Medulla oblongata (tissue), 1 donor: Measurements from ENCODE around the gene BCL3.

Experiments used
- DNase-seq: peaks from one replicate; pipeline ENCODE4 v3.0.0-alpha.2; 2015; ENCODE audit errors: extremely low spot score

The BCL3 gene

DNA sequence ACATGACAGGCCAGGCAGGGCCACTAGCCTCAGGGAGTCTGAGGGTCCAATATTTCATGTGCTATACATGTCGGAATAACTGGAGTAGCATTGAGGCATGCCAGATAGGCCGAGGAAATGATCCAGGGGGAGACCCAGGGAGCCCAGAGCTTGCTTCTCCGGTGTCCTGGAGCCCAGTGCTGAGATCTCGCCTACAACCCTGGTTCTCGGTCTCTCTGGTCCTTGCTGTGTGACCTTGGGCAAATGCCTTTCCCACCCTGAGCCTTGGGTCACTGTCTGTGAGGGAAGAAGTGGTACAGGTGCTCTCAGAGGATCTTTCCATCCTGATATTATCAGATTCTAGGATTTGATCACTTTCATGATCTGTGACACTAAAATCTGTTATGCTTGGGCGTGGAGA lies 40.5 kb downstream of the BCL3 start:
- DNase-seq, result no peak

DNA sequence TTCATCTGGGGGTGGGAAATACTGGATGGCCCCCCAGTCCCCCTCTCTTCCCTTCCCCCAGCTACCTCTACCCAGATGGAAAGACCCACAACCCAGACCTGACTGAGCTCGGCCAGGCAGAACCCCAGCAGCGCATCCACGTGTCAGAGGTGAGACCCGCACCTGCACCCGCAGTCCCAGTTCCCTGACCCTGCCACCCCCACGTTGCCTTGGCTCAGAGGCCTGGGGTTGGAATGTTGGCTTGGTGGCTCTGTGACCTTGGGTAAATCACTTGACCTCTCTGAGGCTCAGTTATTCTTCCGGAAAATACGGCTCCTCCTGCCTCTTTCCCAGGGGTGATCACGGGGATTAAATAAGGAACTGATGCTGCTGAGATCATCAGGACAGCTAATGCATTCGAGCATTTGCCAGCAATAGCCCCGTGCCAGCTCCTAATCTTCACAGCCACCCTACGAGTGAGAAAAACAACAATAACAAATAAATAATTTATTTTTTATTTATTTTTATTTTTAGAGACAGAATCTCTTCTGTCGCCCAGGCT lies 41.5 kb downstream of the BCL3 start:
- no peak for DNase-seq

DNA sequence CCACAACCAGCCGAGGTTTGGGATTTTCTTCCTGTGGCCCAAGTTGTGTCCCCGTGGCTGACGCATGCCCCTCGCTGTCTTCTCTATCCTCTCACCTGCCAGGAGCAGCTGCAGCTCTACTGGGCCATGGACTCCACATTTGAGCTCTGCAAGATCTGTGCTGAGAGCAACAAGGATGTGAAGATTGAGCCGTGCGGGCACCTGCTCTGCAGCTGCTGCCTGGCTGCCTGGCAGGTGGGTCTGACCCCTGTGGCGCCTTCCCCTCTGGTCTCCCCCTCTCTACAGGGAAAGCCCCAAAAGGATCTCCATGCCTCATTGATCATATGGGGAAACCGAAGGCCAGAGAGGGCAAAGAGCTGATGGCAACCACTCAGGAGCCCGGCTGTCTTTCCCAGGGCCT lies 43.8 kb downstream of the BCL3 start:
- no peak for DNase-seq

DNA sequence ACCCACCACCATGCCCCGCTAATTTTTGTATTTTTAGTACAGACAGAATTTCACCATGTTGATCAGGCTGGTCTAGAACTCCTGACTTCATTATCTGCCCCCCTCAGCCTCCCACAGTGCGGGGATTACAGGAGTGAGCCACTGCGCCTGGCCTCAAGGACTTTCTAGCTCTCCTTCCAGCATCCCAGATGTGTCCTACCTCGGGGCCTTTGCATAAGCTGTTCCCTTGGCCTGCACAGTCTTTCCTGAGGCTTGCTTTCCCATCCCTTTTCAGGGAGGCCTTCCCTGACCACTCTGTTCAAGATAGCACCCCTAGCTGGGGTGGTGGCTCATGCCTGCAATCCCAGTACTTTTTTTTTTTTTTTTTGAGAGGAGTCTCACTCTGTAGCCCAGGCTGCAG lies 46.1 kb downstream of the BCL3 start:
- no peak for DNase-seq

DNA sequence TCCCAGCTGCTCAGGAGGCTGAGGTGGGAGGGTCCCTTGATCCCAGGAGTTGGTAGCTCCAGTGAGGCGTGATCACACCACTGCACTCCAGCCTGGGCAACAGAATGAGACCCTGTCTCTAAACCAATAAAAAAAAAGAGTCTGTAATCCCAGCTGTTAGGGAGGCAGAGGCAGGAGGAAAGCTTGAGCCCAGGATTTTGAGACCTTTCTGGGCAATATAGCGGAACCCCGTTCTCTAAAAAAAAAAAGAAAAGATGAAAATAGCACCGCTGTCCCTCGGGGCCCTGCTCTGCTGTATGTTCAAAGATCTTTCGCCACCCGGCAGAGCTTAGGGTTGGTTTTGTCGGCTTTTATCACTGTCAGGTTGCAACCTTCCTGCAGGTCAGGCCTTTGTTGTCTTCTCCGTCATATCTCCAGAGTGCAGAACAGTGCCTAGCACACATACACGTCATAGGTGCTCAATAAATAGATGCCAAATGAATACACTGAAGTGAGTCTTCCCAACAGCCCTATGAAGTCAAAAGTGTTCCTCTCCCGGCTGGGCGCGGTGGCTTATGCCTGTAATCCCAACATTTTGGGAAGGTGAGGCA lies 47.0 kb downstream of the BCL3 start:
- DNase-seq, result no peak

DNA sequence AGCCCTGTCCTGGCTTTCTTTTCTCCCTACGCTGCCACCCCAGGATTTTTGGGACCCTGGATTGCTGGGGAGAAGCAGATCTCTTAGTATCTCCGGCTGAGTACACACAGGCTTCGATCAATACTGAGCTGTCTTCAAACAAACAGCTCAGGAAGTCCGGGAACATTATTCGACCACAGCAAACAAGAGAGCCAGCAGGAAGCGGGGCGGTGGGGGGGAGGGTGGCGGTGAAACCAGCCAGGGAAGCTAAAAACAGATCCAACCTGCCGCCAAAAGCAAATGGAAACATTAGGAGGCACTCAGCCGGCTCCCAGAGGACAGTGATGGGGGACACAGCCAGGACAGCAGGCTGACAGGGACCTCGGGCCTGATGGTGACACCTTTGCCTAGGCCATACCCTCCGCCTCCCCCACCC lies 48.2 kb downstream of the BCL3 start:
- no peak for DNase-seq

DNA sequence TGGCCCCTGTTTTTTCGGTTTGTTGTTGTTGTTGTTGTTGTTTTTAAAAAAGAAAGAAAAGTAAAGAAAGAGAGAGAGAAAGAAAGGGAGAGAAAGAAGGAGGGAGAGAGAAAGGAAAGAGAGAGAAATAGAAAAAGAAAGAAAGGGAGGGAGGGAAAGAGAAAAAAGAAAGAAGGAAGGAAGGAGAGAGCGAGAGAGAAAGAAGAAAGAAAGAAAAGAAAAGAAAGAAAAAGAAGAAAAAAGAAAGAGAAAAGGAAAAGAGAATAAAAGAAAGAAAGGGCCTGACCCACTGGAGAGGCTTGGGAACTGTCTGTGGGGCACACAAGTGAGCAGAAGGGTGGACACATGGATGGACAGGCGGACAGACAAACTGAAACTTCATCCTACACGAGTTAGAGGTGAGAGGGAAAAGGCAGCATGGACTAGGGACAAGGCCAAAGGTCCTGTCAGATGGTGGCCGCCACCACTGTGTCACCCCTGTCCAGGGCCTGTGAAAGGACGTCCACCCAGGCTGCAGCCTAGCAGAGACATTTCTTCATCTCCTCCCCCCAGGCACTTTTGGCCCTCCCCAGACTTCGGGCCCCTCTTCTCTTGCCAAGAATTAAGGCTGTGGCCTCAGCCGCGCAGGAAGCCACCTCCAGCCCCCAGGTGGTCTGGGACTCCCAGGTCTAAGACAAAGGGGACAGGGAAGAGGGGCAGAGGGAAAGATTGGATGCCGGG lies 51.3 kb downstream of the BCL3 start:
- DNase-seq, result no peak

DNA sequence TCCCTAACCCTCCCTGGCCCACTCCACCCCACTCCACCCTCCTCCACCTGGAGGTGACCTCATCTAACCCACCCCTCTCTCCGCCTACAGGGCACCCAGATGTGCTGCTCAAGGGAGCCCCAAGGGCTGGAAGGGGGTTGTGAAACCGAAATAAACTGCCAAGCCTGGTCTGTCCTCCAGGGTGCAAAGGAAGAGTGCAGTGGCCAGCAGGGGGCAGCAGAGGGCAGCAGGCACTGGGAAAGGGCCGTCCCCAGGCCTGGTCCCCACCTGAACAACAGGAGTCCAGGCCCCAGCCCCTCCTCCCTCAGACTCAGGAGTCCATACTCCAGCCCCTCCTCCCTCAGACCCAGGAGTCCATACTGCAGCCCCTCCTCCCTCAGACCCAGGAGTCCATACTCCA lies 52.0 kb downstream of the BCL3 start:
- DNase-seq, result peak; percentile 64

DNA sequence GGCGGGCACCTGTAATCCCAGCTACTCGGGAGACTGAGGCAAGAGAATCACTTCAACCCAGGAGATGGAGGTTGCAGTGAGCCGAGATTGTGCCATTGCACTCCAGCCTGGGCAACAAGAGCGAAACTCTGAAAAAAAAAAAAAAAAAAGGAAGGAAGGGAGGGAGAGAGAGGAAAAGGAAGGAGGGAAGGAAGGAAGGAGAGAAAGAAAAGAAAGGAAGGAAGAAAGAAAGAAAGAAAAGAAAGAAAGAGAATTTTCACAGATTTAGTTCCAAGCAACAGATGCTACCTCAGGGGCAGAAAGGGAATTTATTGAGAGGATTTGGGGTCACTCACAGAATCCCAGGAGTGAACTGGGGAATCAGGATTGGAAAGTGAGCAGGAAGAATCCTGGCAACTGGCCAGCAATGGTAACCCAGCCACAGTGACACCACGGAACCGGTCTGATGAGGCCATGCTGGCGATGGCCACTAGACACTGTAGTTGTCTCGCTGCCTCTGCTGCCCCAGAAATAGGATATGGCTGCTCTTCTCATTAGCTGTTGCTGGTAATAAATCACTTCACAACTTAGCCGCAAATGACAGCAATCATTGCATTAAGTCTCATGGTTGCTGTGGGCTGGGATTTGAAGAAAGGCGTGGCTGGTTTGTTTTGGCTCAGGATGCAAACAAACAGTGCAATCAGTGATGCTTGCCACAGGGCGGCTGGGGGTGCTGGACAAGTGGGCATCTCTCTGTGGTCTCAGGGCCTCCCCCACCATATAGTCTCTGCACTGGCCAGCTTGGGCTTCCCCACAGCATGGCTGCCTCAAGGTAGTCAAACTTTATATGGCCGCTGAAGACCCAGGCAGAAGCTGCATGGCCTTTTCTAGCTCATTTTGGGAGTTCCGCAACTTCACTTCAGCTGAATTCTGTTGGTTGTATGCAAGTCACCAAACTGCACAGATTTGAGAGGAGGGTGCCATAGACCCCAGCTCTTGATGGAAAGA lies 55.2 kb downstream of the BCL3 start:
- DNase-seq, result no peak

DNA sequence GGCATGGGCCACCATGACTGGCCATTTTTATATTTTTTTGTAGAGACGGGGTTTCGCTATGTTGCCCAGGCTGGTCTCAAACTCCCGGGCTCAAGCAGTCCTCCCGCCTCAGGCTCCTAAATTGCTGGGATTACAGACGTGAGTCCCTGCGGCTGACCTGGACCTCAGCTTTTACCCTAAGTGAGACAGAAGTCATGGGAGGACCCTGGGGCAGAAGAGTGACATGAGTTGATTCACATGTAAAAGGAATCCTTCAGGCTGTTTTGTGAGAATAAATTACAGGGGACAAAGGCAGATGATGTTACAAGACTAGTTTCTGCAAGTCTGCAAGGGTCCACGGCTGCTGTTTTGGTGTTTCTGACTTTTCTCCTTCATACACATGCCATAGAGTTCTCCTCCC lies 57.8 kb downstream of the BCL3 start:
- no peak for DNase-seq

DNA sequence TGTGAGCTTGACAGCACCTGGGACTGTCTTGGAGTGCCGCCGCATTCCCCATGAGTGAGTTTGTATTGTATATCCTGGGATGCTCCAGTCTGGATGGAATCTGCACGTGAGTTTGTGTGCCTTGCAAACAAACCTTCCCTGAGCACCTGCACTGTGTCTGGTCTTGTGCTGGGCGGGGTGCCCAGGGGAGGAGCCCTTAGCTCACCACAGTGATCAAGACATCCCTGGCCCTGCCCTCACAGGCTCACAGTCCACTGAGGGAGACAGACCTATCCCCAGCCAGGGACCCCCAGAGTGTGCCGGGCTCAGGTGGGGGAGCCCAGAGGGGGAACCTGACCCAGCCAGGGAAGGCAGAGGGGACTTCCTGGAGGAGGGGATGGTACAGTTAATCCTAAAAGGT lies 58.7 kb downstream of the BCL3 start:
- DNase-seq, result no peak

DNA sequence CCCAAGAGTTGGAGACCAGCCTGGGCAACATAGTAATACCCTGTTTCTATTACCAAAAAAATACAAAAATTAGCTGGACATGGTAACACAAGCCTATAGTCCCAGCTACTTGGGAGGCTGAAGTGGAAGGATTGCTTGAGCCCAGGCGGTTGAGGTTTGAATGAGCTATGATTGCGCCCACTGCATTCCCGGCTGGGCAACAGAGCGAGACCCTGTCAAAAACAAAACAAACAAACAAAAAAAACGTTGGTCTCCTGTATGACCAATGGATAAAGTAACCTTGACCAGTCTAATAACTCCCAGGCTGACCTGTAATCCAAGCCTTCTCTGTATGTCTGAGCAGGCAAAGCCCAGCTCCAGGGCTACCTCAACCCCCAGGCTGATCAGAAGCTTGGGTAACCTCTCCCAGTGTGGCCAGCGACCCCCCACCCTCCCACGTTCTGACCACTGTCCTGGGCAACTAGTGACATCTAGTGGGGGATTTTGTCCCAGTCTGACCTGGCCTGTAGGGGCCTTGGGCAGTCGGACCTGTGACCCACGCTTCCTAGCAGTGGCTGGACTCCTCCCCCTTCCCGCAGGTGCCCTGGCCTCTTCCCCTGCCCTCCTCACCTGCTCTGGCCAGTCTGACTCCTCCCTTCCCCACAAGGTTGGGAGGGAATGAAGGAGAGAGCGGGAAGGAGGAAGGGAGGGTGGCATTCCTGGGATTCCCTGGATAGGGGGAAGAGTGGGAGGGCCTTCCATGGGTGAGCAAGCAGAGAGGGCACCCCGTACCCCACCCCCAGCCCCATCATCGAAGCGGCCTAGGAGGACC lies 59.3 kb downstream of the BCL3 start:
- DNase-seq, result peak; percentile 31

DNA sequence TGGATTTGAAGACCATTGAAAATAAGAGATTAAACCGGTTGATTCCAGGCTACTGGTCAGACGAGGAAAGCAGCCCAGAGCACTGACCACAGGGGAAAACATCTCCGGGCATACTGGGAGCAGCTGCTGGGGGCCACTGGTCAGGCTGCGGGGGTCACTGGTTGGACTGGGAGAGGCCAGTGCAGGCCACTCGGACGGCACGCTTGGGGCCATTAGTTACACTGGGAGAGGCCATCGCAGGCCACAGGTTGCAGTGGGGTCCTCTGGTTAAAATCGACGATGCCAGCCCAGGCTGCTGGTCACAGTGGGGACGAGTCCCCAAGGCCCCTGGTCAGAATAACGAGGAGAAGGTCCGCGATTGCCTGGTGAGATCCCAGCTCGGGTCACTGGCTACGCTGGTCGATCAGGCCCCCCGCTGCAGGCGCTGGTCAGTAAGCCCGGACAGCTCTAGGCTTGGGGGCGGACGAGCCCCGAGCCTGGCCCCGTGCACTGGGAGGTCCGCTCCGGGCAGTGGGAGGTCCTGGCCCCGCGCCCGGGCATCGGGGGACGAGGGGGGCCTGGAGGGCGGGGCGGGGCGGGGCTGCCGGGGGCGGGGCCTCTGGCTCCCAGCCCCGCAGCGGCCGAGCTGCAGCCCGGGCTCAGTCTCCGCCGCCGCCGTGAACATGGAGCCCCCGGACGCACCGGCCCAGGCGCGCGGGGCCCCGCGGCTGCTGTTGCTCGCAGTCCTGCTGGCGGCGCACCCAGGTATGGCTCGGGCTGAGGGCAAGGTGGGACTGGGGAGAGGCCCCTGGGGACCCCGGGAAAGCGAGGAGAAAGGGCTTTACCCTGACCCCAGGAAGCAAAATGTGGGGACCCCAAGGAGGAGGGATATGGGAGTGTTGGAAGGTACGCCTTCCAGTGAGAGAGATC lies 60.2 kb downstream of the BCL3 start, which contains the start of gene BCAM:
Gene BCAM, plus strand, starts transcription at position 641 of the 909 bp plus-strand sequence. Its CDS starts 22 bp downstream, at position 663.
- peak; percentile 55 for DNase-seq
